ENCODE data around the gene ELFN2. TPM values are rescaled to one million over a fixed set of nuclear protein-coding genes. Genes with fewer than 3 reads are reported as not detected.

Gene ELFN2
- total and polyA plus RNA-seq, 2 donors (not counting 3 experiments of a cell fraction or from before 2014, with no cell fraction given) = 0.41 to 1.3 TPM

- Histone ChIP-seq H3K79me2 (ENCODE audit: control insufficient read depth, insufficient read depth, low read length) (peaks cover 2% of the 10 kb centered on the region), H3K27ac (ENCODE audit: insufficient read depth, low read depth, low read length) (no peak overlapping the region), H3K27me3 (ENCODE audit: control insufficient read depth in 2 of 2, insufficient read depth in 2 of 2, low read length in 2 of 2) (no peaks in the 10 kb centered on the region), H2AFZ (ENCODE audit: low read depth, low read length) (no peak overlapping the region), H3K9me3 (replicated peaks; ENCODE audit: control insufficient read depth, insufficient read depth, low read length) (no peaks in the 10 kb centered on the region), H3K36me3 (ENCODE audit: control insufficient read depth in 2 of 2, extremely low read depth in 1 of 2, insufficient read depth in 2 of 2, low read length in 2 of 2) (peaks cover 11 to 48% of the 10 kb centered on the region in 2 experiments), H3K4me1 (ENCODE audit: control insufficient read depth, extremely low read depth, insufficient read depth, low read length) (peaks cover 9% of the 10 kb centered on the region), H4K20me1 (replicated peaks; ENCODE audit: control insufficient read depth, extremely low read depth, insufficient read depth, low read length) (no peaks in the 10 kb centered on the region), H3K9ac (replicated peaks; ENCODE audit: extremely low read depth, insufficient read depth, low read length) (no peak overlapping the region), H3K4me2 (ENCODE audit: insufficient read depth, low read length) (no peak overlapping the region), H3K4me3 (replicated peaks in 1 of 3; ENCODE audit: insufficient read depth in 1 of 3, low read depth in 1 of 3, low read length in 3 of 3) (no peak overlapping the region), H3K9me1 (replicated peaks; ENCODE audit: control insufficient read depth, extremely low read depth, insufficient read depth, low read length) (no peaks in the 10 kb centered on the region)
- ChIA-PET CTCF (no interaction called here), POLR2A (no interaction called here)
- TF ChIP-seq POLR2A (IDR thresholded peaks at IDR 0.05; ENCODE audit: low read depth, low read length) (no peak), EZH2 (IDR thresholded peaks at IDR 0.05; ENCODE audit: borderline replicate concordance, low read depth, low read length, severe bottlenecking) (no peak), CTCF (IDR thresholded peaks at IDR 0.05; ENCODE audit: extremely low read depth in 1 of 2, insufficient read depth in 1 of 2, low read depth in 1 of 2, low read length in 2 of 2) (no peak), MYC (IDR thresholded peaks at IDR 0.05; ENCODE audit: low read depth, low read length) (no peak), POLR2AphosphoS5 (IDR thresholded peaks at IDR 0.05; ENCODE audit: insufficient read depth, low read depth, low read length) (no peak), JUN (IDR thresholded peaks at IDR 0.05; ENCODE audit: borderline replicate concordance, insufficient read depth, insufficient read length, low read depth) (no peak), GATA2 (IDR thresholded peaks at IDR 0.05; ENCODE audit: insufficient read depth, insufficient read length, low read depth, low read length) (no peak), FOS (IDR thresholded peaks at IDR 0.05; ENCODE audit: borderline replicate concordance, insufficient read depth, low read length) (no peak)
- TF ChIP-seq, protein P1, sequence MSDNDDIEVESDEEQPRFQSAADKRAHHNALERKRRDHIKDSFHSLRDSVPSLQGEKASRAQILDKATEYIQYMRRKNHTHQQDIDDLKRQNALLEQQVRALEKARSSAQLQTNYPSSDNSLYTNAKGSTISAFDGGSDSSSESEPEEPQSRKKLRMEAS (IDR thresholded peaks at IDR 0.05; ENCODE audit: insufficient read depth, insufficient read length) = no peak
- dilution Hi-C loops (cut with MboI; ENCODE audit: extremely low pct_ligation_motif_present, low sequenced_read_pairs) = no loop called here
- FAIRE-seq = no peak
- no TSS peak for BruUV-seq (replicated peaks)
- intact Hi-C loops (cut with micrococcal nuclease) = no loop called here
- DNase-seq (ENCODE audit: low read depth, low spot score) = no peak
Measured at GRCh38 chr22:37467391-37467955, 40.2 kb upstream of the ELFN2 start.

All from endothelial cell of umbilical vein (primary cell).